ENCODE data around the gene STK32B.

DNA sequence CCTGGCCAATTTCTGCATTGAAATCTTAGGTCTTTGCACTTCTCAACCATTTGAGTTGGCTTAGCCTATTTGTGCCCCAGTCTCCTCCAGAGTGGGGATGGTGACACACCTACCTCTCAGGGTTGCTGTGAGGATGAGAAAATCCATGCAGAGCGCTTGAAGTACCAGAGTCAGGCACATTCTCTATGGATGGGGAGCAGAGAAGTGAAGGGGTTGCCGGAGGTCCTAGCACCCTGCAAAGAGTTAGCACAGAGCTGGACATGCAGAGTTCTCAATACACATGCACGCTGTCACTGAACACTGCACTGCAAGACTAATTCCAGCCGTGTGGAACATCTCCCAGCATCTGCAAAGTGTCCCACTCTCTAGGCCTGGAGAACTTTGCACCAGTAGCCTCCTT is 2.6 kb upstream of the STK32B start:
- TF ChIP-seq CTCF (IDR thresholded peaks at IDR 0.05) = no peak
- no peak for TF ChIP-seq POLR2A (IDR thresholded peaks at IDR 0.05)

Data from heart left ventricle (tissue), 13 donors.